OCI-LY7 (cell line): ENCODE data around the gene HDGF. TPM values are rescaled to one million over a fixed set of nuclear protein-coding genes. Genes with fewer than 3 reads are reported as not detected.

Experiments
- BruUV-seq: library from RNA; stranded (reverse); fragments of 400-500 nt; replicated peaks from 2 replicates; lab custom pipeline; 2021; lab: Mats Ljungman, UMichigan
- CTCF ChIA-PET: fragments of 300-600 bp; sonication (Branson Sonifier 250); formaldehyde crosslinking; loops from one replicate; lab custom pipeline; 2022; ENCODE audit warnings: antibody characterized with exemption; ENCODE audit not compliant: unreplicated experiment; lab: Charles Lee
- POLR2A ChIA-PET: fragments of 300-600 bp; sonication (Branson Sonifier 250); formaldehyde crosslinking; loops from one replicate; lab custom pipeline; 2022; ENCODE audit warnings: antibody characterized with exemption; lab: Charles Lee
- DNase-seq: peaks from one replicate; pipeline ENCODE4 v3.0.0-alpha.2; 2015; ENCODE audit warnings: low spot score
- H2AFZ ChIP-seq: fragments of 200-600 bp; sonication (generic), shearing (Covaris generic); 2 replicates; pipeline ENCODE4 v1.6.1; 2014; ENCODE audit warnings: mild to moderate bottlenecking, antibody characterized with exemption, low read length, moderate library complexity
- H3K27ac ChIP-seq: fragments of 200-600 bp; sonication (generic); 2 replicates; pipeline ENCODE4 v1.5.1; 2014; ENCODE audit warnings: mixed run types, low read depth, mild to moderate bottlenecking, moderate library complexity, low read length, inconsistent platforms; ENCODE audit not compliant: poor library complexity, severe bottlenecking
- H3K36me3 ChIP-seq: fragments of 200-600 bp; sonication (generic); 2 replicates; pipeline ENCODE4 v1.6.1; 2014; ENCODE audit warnings: mild to moderate bottlenecking, antibody characterized with exemption, low read length, moderate library complexity, mixed read lengths; ENCODE audit not compliant: insufficient read depth
- H3K4me1 ChIP-seq: fragments of 200-600 bp; sonication (generic); 2 replicates; pipeline ENCODE4 v1.5.1; 2014; ENCODE audit warnings: mild to moderate bottlenecking, low read length; ENCODE audit not compliant: insufficient read depth, poor library complexity, severe bottlenecking
- H3K4me2 ChIP-seq: fragments of 200-600 bp; sonication (generic); 2 replicates; pipeline ENCODE4 v1.6.1; 2014; ENCODE audit warnings: mild to moderate bottlenecking, low read length
- H3K4me3 ChIP-seq: fragments of 200-600 bp; sonication (generic); 2 replicates; pipeline ENCODE4 v1.5.1; 2014; ENCODE audit warnings: mild to moderate bottlenecking, low read depth, low read length; ENCODE audit not compliant: poor library complexity, severe bottlenecking
- H3K79me2 ChIP-seq: fragments of 200-600 bp; sonication (generic); 2 replicates; pipeline ENCODE4 v1.6.1; 2016; ENCODE audit warnings: low read depth, mild to moderate bottlenecking, low read length, moderate library complexity, mixed read lengths; ENCODE audit not compliant: insufficient read depth
- H3K9me2 ChIP-seq: fragments of 200-600 bp; sonication (generic); 2 replicates; pipeline ENCODE4 v1.6.1; 2016; ENCODE audit warnings: mild to moderate bottlenecking, low read length, mixed read lengths; ENCODE audit not compliant: insufficient read depth
- H3K9me3 ChIP-seq: fragments of 200-600 bp; sonication (generic); 2 replicates; pipeline ENCODE4 v1.6.1; 2014; ENCODE audit warnings: mild to moderate bottlenecking, mixed run types, low read length, mixed read lengths
- H4K20me1 ChIP-seq: fragments of 200-600 bp; sonication (generic); 2 replicates; pipeline ENCODE4 v1.6.1; 2014; ENCODE audit warnings: mild to moderate bottlenecking, antibody characterized with exemption, low read length, moderate library complexity, mixed read lengths; ENCODE audit not compliant: insufficient read depth
- CTCF ChIP-seq: fragments of 200-600 bp; sonication (generic); conservative IDR thresholded peaks from 2 replicates; pipeline ENCODE4 v1.5.1; 2014; ENCODE audit warnings: mild to moderate bottlenecking, antibody characterized with exemption, low read length, moderate library complexity, mixed read lengths
- EZH2phosphoT487 ChIP-seq: fragments of 200-600 bp; sonication (generic); IDR thresholded peaks from 2 replicates; pipeline ENCODE4 v1.6.1; 2018; ENCODE audit warnings: low read depth, borderline replicate concordance, mild to moderate bottlenecking, mixed run types, antibody characterized with exemption, low read length, moderate library complexity, mixed read lengths
- intact Hi-C: fragments of 100-400 bp; cut with micrococcal nuclease; formaldehyde crosslinking; loops from one replicate; pipeline ENCODE4 v1.10.0; 2022; ENCODE audit not compliant: unreplicated experiment
- total RNA-seq, 2 experiments: library from RNA; depleted of rRNA in 1 of 2; stranded (reverse); fragments of >200 nt in 1 of 2; shearing (Covaris generic) in 1 of 2; gene quantifications; 2 replicates each; pipeline ENCODE4 v1.2.3, GENCODE V29; 2014 to 2022

Gene HDGF
- total RNA-seq, 2 experiments from 2014 or later, result 291 to 329 TPM

GRCh38 chr1:156745881-156746280 lies 5.6 kb downstream of the HDGF start:
- POLR2A ChIA-PET, result no interaction called here
- Histone ChIP-seq H2AFZ (no peak overlapping the region), H3K9me3 (no peaks in the 10 kb centered on the region), H3K27ac (peak overlapping the region; percentile 76), H3K4me1 (peaks cover 51% of the 10 kb centered on the region), H3K9me2 (no peaks in the 10 kb centered on the region), H3K4me3 (no peak overlapping the region), H3K4me2 (peak overlapping the region; percentile 79), H4K20me1 (peaks cover 9% of the 10 kb centered on the region; the same call in 1 of the 2 replicates), H3K79me2 (peaks cover 57% of the 10 kb centered on the region), H3K36me3 (peaks cover 83% of the 10 kb centered on the region)
- BruUV-seq, result no TSS peak
- CTCF ChIA-PET, result no interaction called here
- DNase-seq, result no peak
- TF ChIP-seq CTCF (no peak), EZH2phosphoT487 (no peak)
- intact Hi-C loops, result no loop called here

- CTCF ChIA-PET, result no interaction called here
- Histone ChIP-seq H3K4me2 (no peak overlapping the region), H3K4me1 (peaks cover 53% of the 10 kb centered on the region), H3K36me3 (peaks cover 78% of the 10 kb centered on the region), H2AFZ (no peak overlapping the region), H3K9me2 (no peaks in the 10 kb centered on the region), H4K20me1 (peaks cover 9% of the 10 kb centered on the region; the same call in 1 of the 2 replicates), H3K9me3 (no peaks in the 10 kb centered on the region), H3K27ac (no peak overlapping the region), H3K79me2 (peaks cover 55% of the 10 kb centered on the region), H3K4me3 (no peak overlapping the region)
- no TSS peak for BruUV-seq
- DNase-seq, result no peak
- TF ChIP-seq EZH2phosphoT487 (no peak), CTCF (no peak)
- intact Hi-C loops, result no loop called here
- POLR2A ChIA-PET, result no interaction called here
These were observed 6.6 kb downstream of the HDGF start for GRCh38 chr1:156744786-156745419.

- intact Hi-C loops, result no loop called here
- H3K36me3 ChIP-seq, result peaks cover 75% of the 10 kb centered on the region
- DNase-seq, result no peak
- BruUV-seq, result no TSS peak
- peaks cover 55% of the 10 kb centered on the region for H3K79me2 ChIP-seq
- no peak overlapping the region for H3K4me3 ChIP-seq
- H3K27ac ChIP-seq, result no peak overlapping the region
- CTCF ChIA-PET, result no interaction called here
- H3K4me2 ChIP-seq, result no peak overlapping the region
- H3K9me2 ChIP-seq, result no peaks in the 10 kb centered on the region
- H2AFZ ChIP-seq, result no peak overlapping the region
- H4K20me1 ChIP-seq, result peaks cover 9% of the 10 kb centered on the region; the same call in 1 of the 2 replicates
- POLR2A ChIA-PET, result no interaction called here
- no peak for TF ChIP-seq EZH2phosphoT487
- no peak for TF ChIP-seq CTCF
- no peaks in the 10 kb centered on the region for H3K9me3 ChIP-seq
- peaks cover 58% of the 10 kb centered on the region for H3K4me1 ChIP-seq
These were observed 7.1 kb downstream of the HDGF start for GRCh38 chr1:156744344-156744743.
